Endodermal cell (in vitro differentiated cells): ENCODE data around the gene RYK. TPM values are rescaled to one million over a fixed set of nuclear protein-coding genes. Genes with fewer than 3 reads are reported as not detected.

Experiments
- DNase-seq: peaks from one replicate; pipeline ENCODE4 v3.0.0-alpha.2; 2017
- H3K27ac ChIP-seq: 2 replicates; pipeline ENCODE4 v1.5.1; 2013; ENCODE audit warnings: mild to moderate bottlenecking, low read depth, low read length, moderate library complexity
- H3K27me3 ChIP-seq: 2 replicates; pipeline ENCODE4 v1.6.1; 2013; ENCODE audit warnings: mild to moderate bottlenecking, low read length, moderate library complexity; ENCODE audit not compliant: insufficient read depth, control insufficient read depth, poor library complexity, severe bottlenecking
- H3K36me3 ChIP-seq: 2 replicates; pipeline ENCODE4 v1.7.0; 2013; ENCODE audit warnings: mild to moderate bottlenecking, low read length, moderate library complexity; ENCODE audit not compliant: control insufficient read depth, insufficient read depth
- H3K4me1 ChIP-seq: one replicate; pipeline ENCODE4 v1.7.0; 2013; ENCODE audit warnings: low read length; ENCODE audit not compliant: control insufficient read depth, insufficient read depth
- H3K4me3 ChIP-seq: 2 replicates; pipeline ENCODE4 v1.5.1; 2013; ENCODE audit warnings: mild to moderate bottlenecking, low read length, moderate library complexity
- H3K9ac ChIP-seq: 2 replicates; pipeline ENCODE4 v1.6.1; 2013; ENCODE audit warnings: mild to moderate bottlenecking, low read length, moderate library complexity; ENCODE audit not compliant: poor library complexity, severe bottlenecking; ENCODE audit errors: extremely low read depth
- H3K9me3 ChIP-seq: 2 replicates; pipeline ENCODE4 v1.6.1; 2013; ENCODE audit warnings: mild to moderate bottlenecking, low read length, moderate library complexity; ENCODE audit not compliant: control insufficient read depth
- H3K27ac Mint-ChIP-seq: 2 replicates; pipeline ENCODE4 v1.8.0; 2020; ENCODE audit warnings: mixed read lengths
- H3K27me3 Mint-ChIP-seq: 2 replicates; pipeline ENCODE4 v1.8.0; 2021; ENCODE audit warnings: mild to moderate bottlenecking, mixed read lengths; ENCODE audit not compliant: insufficient read depth
- H3K36me3 Mint-ChIP-seq: 2 replicates; pipeline ENCODE4 v1.8.0; 2020; ENCODE audit warnings: low read depth, mixed read lengths
- H3K4me1 Mint-ChIP-seq: 2 replicates; pipeline ENCODE4 v1.8.0; 2020; ENCODE audit warnings: mixed read lengths
- H3K4me3 Mint-ChIP-seq: 2 replicates; pipeline ENCODE4 v1.8.0; 2020; ENCODE audit warnings: mild to moderate bottlenecking, moderate library complexity, mixed read lengths
- H3K9me3 Mint-ChIP-seq: 2 replicates; pipeline ENCODE4 v1.8.0; 2020; ENCODE audit warnings: mild to moderate bottlenecking, mixed read lengths
- CTCF ChIP-seq: fragments of 200-600 bp; sonication (generic); conservative IDR thresholded peaks from 2 replicates; pipeline ENCODE4 v1.5.0; 2021; ENCODE audit warnings: antibody characterized with exemption, mild to moderate bottlenecking
- WGBS, 2 experiments: methylation state at CpG; one replicate each; pipeline versions ENCODE4 v1.1.5 to v1.1.7; 2013; ENCODE audit warnings: missing lambda C conversion rate in 2 of 2, mixed read lengths in 1 of 2; ENCODE audit not compliant: insufficient coverage in 1 of 2, insufficient read length in 1 of 2; 5-methylcytosine and 5-hydroxymethylcytosine counted together
- total RNA-seq, 2 donors: library from RNA; stranded (reverse); fragmentation: NEBNext Ultra II Directional in 1 of 2; extraction: Animal tissue kit (Norgen Biotek cat#: 25700) in 1 of 2; gene quantifications; 2 replicates in 1 of 2; 3 replicates in 1 of 2; pipeline ENCODE4 v1.2.1, GENCODE V29; 2021

The RYK gene
- total RNA-seq, 2 donors from 2014 or later = 79.2 to 85.5 TPM

GRCh38 chr3:134258761-134259347 is 8.2 kb upstream of the RYK start:
- no peak for TF ChIP-seq CTCF

GRCh38 chr3:134255404-134255803 is 4.7 kb upstream of the RYK start:
- no peak overlapping the region for H3K9ac ChIP-seq
- peaks cover 2% of the 10 kb centered on the region for H3K9me3 ChIP-seq
- no peak for TF ChIP-seq CTCF
- H3K27me3 ChIP-seq = no peaks in the 10 kb centered on the region
- peaks cover 11% of the 10 kb centered on the region for H3K4me1 ChIP-seq
- no peak overlapping the region for H3K27ac ChIP-seq
- DNase-seq = no peak
- Mint-ChIP-seq H3K9me3 (peaks cover 8% of the 10 kb centered on the region), H3K4me1 (peaks cover 16% of the 10 kb centered on the region), H3K27me3 (no peaks in the 10 kb centered on the region), H3K27ac (no peak overlapping the region), H3K36me3 (no peaks in the 10 kb centered on the region), H3K4me3 (no peak overlapping the region)
- no peak overlapping the region for H3K4me3 ChIP-seq
- H3K36me3 ChIP-seq = no peaks in the 10 kb centered on the region

More at GRCh38 chr3:134258761-134259347, 8.2 kb upstream of the RYK start:
- Histone ChIP-seq H3K4me3 (no peak overlapping the region), H3K9me3 (peaks cover 7% of the 10 kb centered on the region), H3K27me3 (no peaks in the 10 kb centered on the region), H3K27ac (no peak overlapping the region), H3K36me3 (no peaks in the 10 kb centered on the region), H3K4me1 (no peaks in the 10 kb centered on the region), H3K9ac (no peak overlapping the region)
- H3K36me3 Mint-ChIP-seq = no peaks in the 10 kb centered on the region
- peaks cover 18% of the 10 kb centered on the region for H3K4me1 Mint-ChIP-seq
- no peak for DNase-seq
- 92 to 95% methylated on average over 2 to 4 of the region's 4 CpGs for WGBS, 2 experiments
- peaks cover 14% of the 10 kb centered on the region for H3K9me3 Mint-ChIP-seq
- H3K4me3 Mint-ChIP-seq = no peak overlapping the region
- no peaks in the 10 kb centered on the region for H3K27me3 Mint-ChIP-seq
- H3K27ac Mint-ChIP-seq = no peak overlapping the region

DNA sequence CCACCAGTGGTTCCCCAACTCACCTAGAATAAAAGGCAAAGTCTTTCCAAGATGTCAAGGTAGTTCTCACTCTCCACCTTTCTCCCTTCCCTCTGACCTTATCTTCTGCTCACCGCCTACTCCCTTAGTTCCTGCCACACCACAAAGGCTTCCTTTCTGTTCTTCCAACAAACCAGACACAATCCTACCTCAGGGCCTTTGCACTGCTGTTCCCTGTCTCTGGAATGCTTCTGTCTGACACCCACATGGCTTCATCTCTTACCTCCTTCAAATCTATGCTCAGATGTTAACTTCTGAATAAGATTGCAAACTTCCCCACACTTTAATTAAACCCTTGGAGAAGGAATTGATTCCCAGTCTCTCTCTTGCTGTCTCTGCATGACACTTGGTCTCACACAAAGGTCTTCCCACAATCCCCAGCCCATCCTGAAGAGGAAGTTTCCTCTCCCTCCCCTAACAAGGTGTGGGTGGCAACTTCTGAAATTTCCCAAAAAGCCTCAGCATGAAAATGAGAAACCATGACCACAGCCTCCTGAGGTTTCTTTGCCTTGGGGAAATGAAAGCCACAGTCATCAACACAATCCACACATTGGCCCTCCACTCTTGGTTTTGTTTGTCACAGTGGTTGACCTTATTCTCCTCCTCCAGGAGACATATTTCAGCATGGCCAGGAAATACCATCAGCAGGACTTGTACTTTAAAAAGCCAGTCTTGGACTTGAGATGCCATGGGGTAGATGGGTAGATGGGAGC is 3.0 kb upstream of the RYK start:
- H3K4me3 Mint-ChIP-seq = no peak overlapping the region
- H3K27ac Mint-ChIP-seq = peak overlapping the region; percentile 18
- no peaks in the 10 kb centered on the region for H3K36me3 Mint-ChIP-seq
- no peaks in the 10 kb centered on the region for H3K9me3 Mint-ChIP-seq
- H3K27ac ChIP-seq = no peak overlapping the region
- no peaks in the 10 kb centered on the region for H3K36me3 ChIP-seq
- TF ChIP-seq CTCF = no peak
- peaks cover 11% of the 10 kb centered on the region for H3K4me1 ChIP-seq
- H3K9me3 ChIP-seq = no peaks in the 10 kb centered on the region
- WGBS, 2 experiments = 67 to 91% methylated on average over 1 of the region's 1 CpG
- DNase-seq = no peak
- no peaks in the 10 kb centered on the region for H3K27me3 Mint-ChIP-seq
- no peak overlapping the region for H3K4me3 ChIP-seq
- no peaks in the 10 kb centered on the region for H3K27me3 ChIP-seq
- H3K9ac ChIP-seq = no peak overlapping the region
- peaks cover 26% of the 10 kb centered on the region for H3K4me1 Mint-ChIP-seq
